Spleen (tissue), 11 donors: ENCODE data around the gene INPP4A. TPM values are rescaled to one million over a fixed set of nuclear protein-coding genes. Genes with fewer than 3 reads are reported as not detected.

Experiments used
- DNase-seq: peaks from one replicate; pipeline ENCODE4 v3.0.0-alpha.2; 2020
- H3K27ac ChIP-seq, 8 donors: fragments of 200-600 bp; sonication (generic) in 7 of 8; 1 replicate in 4 of 8; 2 replicates in 4 of 8; pipeline versions ENCODE4 v1.5.0 to v1.8.0; 2016 to 2021; ENCODE audit warnings: inconsistent platforms in 4 of 8, mild to moderate bottlenecking in 4 of 8, moderate library complexity in 1 of 8
- H3K27me3 ChIP-seq, 7 donors: fragments of 200-600 bp; sonication (generic) in 6 of 7; replicated peaks in 1 of 7; 1 replicate in 4 of 7; 2 replicates in 3 of 7; pipeline versions ENCODE4 v1.5.0 to v1.8.0; 2016 to 2021; ENCODE audit warnings: inconsistent platforms in 3 of 7, mild to moderate bottlenecking in 1 of 7
- H3K36me3 ChIP-seq, 6 donors: fragments of 200-600 bp; sonication (generic) in 5 of 6; 1 replicate in 4 of 6; 2 replicates in 2 of 6; pipeline versions ENCODE4 v1.5.0 to v1.8.0; 2016 to 2021; ENCODE audit warnings: inconsistent platforms in 2 of 6
- H3K4me1 ChIP-seq, 6 donors: fragments of 200-600 bp; sonication (generic) in 5 of 6; 1 replicate in 3 of 6; 2 replicates in 3 of 6; pipeline versions ENCODE4 v1.5.0 to v1.8.0; 2016 to 2021; ENCODE audit warnings: inconsistent platforms in 3 of 6
- H3K4me3 ChIP-seq, 8 donors: fragments of 200-600 bp; sonication (generic) in 7 of 8; 1 replicate in 4 of 8; 2 replicates in 4 of 8; pipeline versions ENCODE4 v1.5.0 to v1.8.0; 2016 to 2021; ENCODE audit warnings: inconsistent platforms in 4 of 8, mild to moderate bottlenecking in 4 of 8, moderate library complexity in 2 of 8
- H3K9me3 ChIP-seq, 8 donors: fragments of 200-600 bp; sonication (generic) in 7 of 8; 1 replicate in 4 of 8; 2 replicates in 4 of 8; pipeline versions ENCODE4 v1.5.0 to v1.8.0; 2016 to 2021; ENCODE audit warnings: inconsistent platforms in 4 of 8
- CTCF ChIP-seq, 11 experiments: fragments of 200-600 bp in 7 of 11; fragments of 450-650 bp in 4 of 11; sonication (generic) in 4 of 11; IDR thresholded peaks in 8 of 11; conservative IDR thresholded peaks in 3 of 11; 1 replicate in 7 of 11; 2 replicates in 4 of 11; pipeline versions ENCODE4 v1.4.0 to v1.8.0; 2016 to 2021; ENCODE audit warnings: antibody characterized with exemption in 11 of 11, inconsistent platforms in 4 of 11, mild to moderate bottlenecking in 1 of 11
- POLR2A ChIP-seq, 3 donors: fragments of 450-650 bp; IDR thresholded peaks; one replicate each; pipeline ENCODE4 v1.5.1; 2017; ENCODE audit warnings: antibody characterized with exemption in 3 of 3, mild to moderate bottlenecking in 1 of 3
- POLR2AphosphoS5 ChIP-seq, 3 donors: sonication (generic); formaldehyde crosslinking; IDR thresholded peaks; one replicate each; pipeline ENCODE4 v1.5.1; 2017; ENCODE audit warnings: antibody characterized with exemption in 3 of 3
- WGBS, 5 donors: extraction: QIAGEN DNeasy Blood & Tissue Kit in 3 of 5; methylation state at CpG; one replicate each; pipeline versions ENCODE4 v1.1.5 to v1.1.7; 2013 to 2018; 5-methylcytosine and 5-hydroxymethylcytosine counted together
- intact Hi-C: fragments of 100-400 bp; cut with DNase I; formaldehyde crosslinking; loops from one replicate; pipeline ENCODE4 v1.15.0; 2023; ENCODE audit warnings: low total_unique reads
- polyA plus RNA-seq, 3 donors: library from polyadenylated mRNA; stranded (reverse); fragments of 200-250 nt; gene quantifications; one replicate each; pipeline ENCODE4 v1.2.1, GENCODE V29; 2013
- total RNA-seq, 7 donors: library from RNA; depleted of rRNA in 3 of 7; stranded (reverse); fragments of >200 nt in 3 of 7; fragmentation: NEBNext Ultra II Directional in 4 of 7; extraction: Animal tissue kit (Norgen Biotek cat#: 25700) in 4 of 7; gene quantifications; one replicate each; pipeline versions ENCODE4 v1.1.0 to v1.2.1, GENCODE V29; 2016 to 2021
- donor health status: healthy with polysubstance abuse.
- donor health status: DM: no; HTN: no; CAD: no; lungs with moderate emphysema.
- donor health status: DM: no; HTN: no; CAD: no.
- donor health status: Bipolar disorder and iron deficiency.
- donor health status: healthy.
- donor health status: DM: no; HTN: no; CAD: no.
- donor health status: DM: yes; HTN: yes; CAD: no.

Gene INPP4A
- total and polyA plus RNA-seq, 10 donors = 6.4 to 102 (median 69.2) TPM

GRCh38 chr2:98460573-98461497 lies 16.2 kb downstream of the INPP4A start:
- WGBS, 5 donors = 42 to 58% (median 53%) methylated on average over 14 of the region's 14 CpGs
- peaks cover 0 to 5% (median 0%) of the 10 kb centered on the region in 6 donors for H3K36me3 ChIP-seq
- TF ChIP-seq CTCF (IDR thresholded peaks at IDR 0.05 in 8 of 11, conservative IDR thresholded peaks at IDR 0.05 in 3 of 11) (no peak), POLR2AphosphoS5 (IDR thresholded peaks at IDR 0.05) (peak; percentile 43 to 54 (median 47))
- intact Hi-C loops = no loop called here
- H3K9me3 ChIP-seq = no peaks in the 10 kb centered on the region
- H3K27me3 ChIP-seq = no peaks in the 10 kb centered on the region
- peak; percentile 93 for DNase-seq
- H3K4me1 ChIP-seq = peaks cover 45 to 100% (median 97%) of the 10 kb centered on the region in 6 donors
- H3K27ac ChIP-seq = peak overlapping the region in 7 of 8 donors; percentile 70 to 89 (median 86)
- peak overlapping the region in 1 of 8 donors; percentile 45 for H3K4me3 ChIP-seq

- H3K4me1 ChIP-seq = peaks cover 49 to 100% (median 97%) of the 10 kb centered on the region in 6 donors
- DNase-seq = peak; percentile 72
- H3K4me3 ChIP-seq = peak overlapping the region in 1 of 8 donors; percentile 45
- TF ChIP-seq CTCF (IDR thresholded peaks at IDR 0.05 in 8 of 11, conservative IDR thresholded peaks at IDR 0.05 in 3 of 11) = no peak
- no peak for TF ChIP-seq POLR2AphosphoS5 (IDR thresholded peaks at IDR 0.05)
- no peak for TF ChIP-seq POLR2A (IDR thresholded peaks at IDR 0.05)
- peaks cover 0 to 5% (median 0%) of the 10 kb centered on the region in 6 donors for H3K36me3 ChIP-seq
- H3K9me3 ChIP-seq = no peaks in the 10 kb centered on the region
- H3K27ac ChIP-seq = peak overlapping the region in 7 of 8 donors; percentile 70 to 89 (median 86)
- 58 to 69% (median 65%) methylated on average over 6 of the region's 6 CpGs for WGBS, 5 donors
- intact Hi-C loops = no loop called here
- no peaks in the 10 kb centered on the region for H3K27me3 ChIP-seq
Observed at GRCh38 chr2:98461498-98462049, 16.9 kb downstream of the INPP4A start.

- intact Hi-C loops = no loop called here
- H3K27me3 ChIP-seq = no peaks in the 10 kb centered on the region
- H3K36me3 ChIP-seq = no peaks in the 10 kb centered on the region
- no peaks in the 10 kb centered on the region for H3K9me3 ChIP-seq
- no peak for TF ChIP-seq POLR2AphosphoS5 (IDR thresholded peaks at IDR 0.05)
- no peak for TF ChIP-seq POLR2A (IDR thresholded peaks at IDR 0.05)
- TF ChIP-seq CTCF (IDR thresholded peaks at IDR 0.05 in 8 of 11, conservative IDR thresholded peaks at IDR 0.05 in 3 of 11) = no peak
- WGBS, 5 donors = 74 to 89% (median 84%) methylated on average over 11 of the region's 11 CpGs
- peak; percentile 54 for DNase-seq
- H3K4me3 ChIP-seq = peak overlapping the region in 1 of 8 donors; percentile 47
- H3K27ac ChIP-seq = peak overlapping the region; percentile 62 to 91 (median 86)
- H3K4me1 ChIP-seq = peaks cover 56 to 100% (median 97%) of the 10 kb centered on the region in 6 donors
Observed at GRCh38 chr2:98463081-98463481, 18.4 kb downstream of the INPP4A start.

- Histone ChIP-seq H3K27me3 (no peaks in the 10 kb centered on the region), H3K36me3 (no peaks in the 10 kb centered on the region), H3K4me1 (peaks cover 56 to 100% (median 98%) of the 10 kb centered on the region in 6 donors), H3K27ac (peak overlapping the region; percentile 62 to 91 (median 86)), H3K9me3 (no peaks in the 10 kb centered on the region), H3K4me3 (peak overlapping the region in 1 of 8 donors; percentile 47)
- DNase-seq = no peak
- TF ChIP-seq CTCF (IDR thresholded peaks at IDR 0.05 in 8 of 11, conservative IDR thresholded peaks at IDR 0.05 in 3 of 11) (no peak), POLR2AphosphoS5 (IDR thresholded peaks at IDR 0.05) (peak in 1 of 3 donors; percentile 3)
- intact Hi-C loops = no loop called here
- WGBS, 5 donors = 57 to 79% (median 60%) methylated on average over 10 of the region's 10 CpGs
Observed at GRCh38 chr2:98463551-98463971, 18.9 kb downstream of the INPP4A start.
